Measurements from ENCODE around the gene METTL1. TPM values are rescaled to one million over a fixed set of nuclear protein-coding genes. Genes with fewer than 3 reads are reported as not detected.

Gene METTL1
- total RNA-seq, 1 donor from 2014 or later: 37.8 TPM

DNA sequence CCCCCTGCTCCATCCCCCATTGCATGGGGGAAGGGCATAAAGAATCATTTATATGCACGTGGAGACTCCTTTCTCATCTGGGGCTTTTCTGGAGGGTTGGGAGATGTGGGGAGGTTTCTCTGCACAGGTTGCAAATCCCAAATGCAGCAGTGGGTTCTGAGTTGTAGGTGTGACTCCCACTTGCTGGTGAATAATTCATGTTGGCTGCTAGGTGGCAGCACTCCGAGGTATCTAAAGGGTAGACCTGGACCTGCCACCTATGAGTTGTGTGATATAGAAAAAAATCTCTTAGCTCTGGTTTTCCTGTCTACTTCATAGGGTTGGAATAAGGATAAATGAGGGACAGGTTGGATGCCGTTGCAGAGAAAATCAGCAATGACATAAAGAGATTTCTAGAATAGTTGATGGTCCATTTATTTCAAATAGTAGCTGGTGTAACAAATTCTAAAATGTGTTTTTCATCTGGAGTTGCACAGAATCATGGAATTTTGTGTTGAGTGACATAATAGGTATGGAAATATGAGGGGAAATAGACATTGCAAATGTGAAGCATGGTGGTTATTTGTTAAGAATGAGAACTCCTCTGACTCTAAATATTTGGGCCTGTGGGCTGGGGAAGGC is 12.4 kb downstream of the METTL1 start:
- TF ChIP-seq, protein P1, sequence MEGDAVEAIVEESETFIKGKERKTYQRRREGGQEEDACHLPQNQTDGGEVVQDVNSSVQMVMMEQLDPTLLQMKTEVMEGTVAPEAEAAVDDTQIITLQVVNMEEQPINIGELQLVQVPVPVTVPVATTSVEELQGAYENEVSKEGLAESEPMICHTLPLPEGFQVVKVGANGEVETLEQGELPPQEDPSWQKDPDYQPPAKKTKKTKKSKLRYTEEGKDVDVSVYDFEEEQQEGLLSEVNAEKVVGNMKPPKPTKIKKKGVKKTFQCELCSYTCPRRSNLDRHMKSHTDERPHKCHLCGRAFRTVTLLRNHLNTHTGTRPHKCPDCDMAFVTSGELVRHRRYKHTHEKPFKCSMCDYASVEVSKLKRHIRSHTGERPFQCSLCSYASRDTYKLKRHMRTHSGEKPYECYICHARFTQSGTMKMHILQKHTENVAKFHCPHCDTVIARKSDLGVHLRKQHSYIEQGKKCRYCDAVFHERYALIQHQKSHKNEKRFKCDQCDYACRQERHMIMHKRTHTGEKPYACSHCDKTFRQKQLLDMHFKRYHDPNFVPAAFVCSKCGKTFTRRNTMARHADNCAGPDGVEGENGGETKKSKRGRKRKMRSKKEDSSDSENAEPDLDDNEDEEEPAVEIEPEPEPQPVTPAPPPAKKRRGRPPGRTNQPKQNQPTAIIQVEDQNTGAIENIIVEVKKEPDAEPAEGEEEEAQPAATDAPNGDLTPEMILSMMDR (conservative IDR thresholded peaks at IDR 0.05): peak; percentile 59
- H3K4me3 Mint-ChIP-seq: peak overlapping the region; percentile 82
- no peak overlapping the region for H3K27ac Mint-ChIP-seq (ENCODE audit: unreplicated experiment)
- H3K36me3 Mint-ChIP-seq (ENCODE audit: low read depth): peaks cover 2% of the 10 kb centered on the region
- H3K27me3 Mint-ChIP-seq (ENCODE audit: low read depth): peaks cover 73% of the 10 kb centered on the region
- no peaks in the 10 kb centered on the region for H3K9me3 Mint-ChIP-seq
- DNase-seq (ENCODE audit: low read depth, low spot score): no peak
- peaks cover 14% of the 10 kb centered on the region for H3K4me1 Mint-ChIP-seq

DNA sequence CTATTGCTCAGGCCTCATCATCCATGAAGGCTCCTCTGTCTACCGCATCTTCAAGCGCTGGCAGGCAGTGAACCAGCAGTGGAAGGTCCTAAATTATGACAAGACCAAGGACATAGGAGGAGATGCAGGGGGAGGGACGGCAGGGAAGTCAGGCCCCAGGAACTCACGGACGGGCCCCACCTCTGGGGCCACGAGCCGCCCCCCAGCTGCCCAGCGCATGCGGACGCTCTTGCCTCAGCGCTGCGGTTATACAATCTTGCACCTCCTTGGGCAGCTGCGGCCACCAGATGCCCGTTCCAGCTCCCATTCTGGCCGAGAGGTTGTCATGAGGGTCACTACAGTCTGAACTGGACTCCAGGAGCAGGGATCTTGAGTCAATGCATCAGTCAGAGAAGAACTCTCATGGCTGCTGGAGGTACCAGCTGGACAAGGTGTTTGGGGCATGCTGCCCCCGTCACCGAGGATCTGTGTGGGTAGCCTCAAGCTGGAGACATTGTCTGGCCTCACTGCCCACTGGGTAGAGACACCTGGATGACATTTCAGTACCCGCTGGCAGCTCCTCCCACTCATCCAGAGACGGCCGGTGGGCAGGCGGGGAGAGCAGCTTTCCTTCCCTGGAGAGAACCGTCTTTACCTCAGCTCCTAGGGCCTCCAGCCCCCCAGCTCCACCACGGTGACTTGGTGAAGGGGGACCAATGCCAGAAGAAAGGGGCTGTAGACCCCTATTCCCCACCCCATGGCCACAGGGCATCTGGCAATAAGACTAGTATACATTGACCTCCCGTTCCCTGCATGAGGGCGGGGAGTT is 13.1 kb downstream of the METTL1 start:
- Mint-ChIP-seq H3K27ac (ENCODE audit: unreplicated experiment) (no peak overlapping the region), H3K4me3 (peak overlapping the region; percentile 82)
- TF ChIP-seq, protein P1 (conservative IDR thresholded peaks at IDR 0.05): no peak

DNA sequence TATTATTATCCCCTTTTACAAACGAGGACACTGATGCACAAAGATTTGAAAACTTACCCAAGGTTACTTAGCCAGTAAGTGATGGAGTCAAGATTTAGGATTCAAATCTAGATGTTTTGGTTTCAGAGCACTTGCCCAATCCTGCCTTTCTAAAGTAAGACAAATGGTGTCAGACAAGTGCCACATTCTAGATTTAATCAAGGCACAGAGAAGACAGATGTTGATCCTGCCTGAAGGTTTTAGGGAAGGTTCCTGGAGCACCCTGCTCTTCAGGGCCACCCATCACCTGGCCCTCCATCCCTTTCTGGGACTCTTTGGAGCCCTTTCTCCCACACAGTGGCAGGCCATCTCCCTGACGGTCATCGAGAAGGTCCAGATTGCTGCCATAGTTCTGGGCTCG is 14.1 kb downstream of the METTL1 start:
- TF ChIP-seq, protein P1 (conservative IDR thresholded peaks at IDR 0.05): no peak
- Mint-ChIP-seq H3K9me3 (no peaks in the 10 kb centered on the region), H3K36me3 (ENCODE audit: low read depth) (peaks cover 2% of the 10 kb centered on the region), H3K27me3 (ENCODE audit: low read depth) (peaks cover 71% of the 10 kb centered on the region), H3K4me1 (peaks cover 26% of the 10 kb centered on the region), H3K4me3 (peak overlapping the region; percentile 64), H3K27ac (ENCODE audit: unreplicated experiment) (no peak overlapping the region)
- DNase-seq (ENCODE audit: low read depth, low spot score): no peak

More for the DNA sequence above, 13.1 kb downstream of the METTL1 start:
- Mint-ChIP-seq H3K36me3 (ENCODE audit: low read depth) (peaks cover 2% of the 10 kb centered on the region), H3K9me3 (no peaks in the 10 kb centered on the region), H3K4me1 (peaks cover 18% of the 10 kb centered on the region), H3K27me3 (ENCODE audit: low read depth) (peaks cover 73% of the 10 kb centered on the region)
- DNase-seq (ENCODE audit: low read depth, low spot score): no peak

DNA sequence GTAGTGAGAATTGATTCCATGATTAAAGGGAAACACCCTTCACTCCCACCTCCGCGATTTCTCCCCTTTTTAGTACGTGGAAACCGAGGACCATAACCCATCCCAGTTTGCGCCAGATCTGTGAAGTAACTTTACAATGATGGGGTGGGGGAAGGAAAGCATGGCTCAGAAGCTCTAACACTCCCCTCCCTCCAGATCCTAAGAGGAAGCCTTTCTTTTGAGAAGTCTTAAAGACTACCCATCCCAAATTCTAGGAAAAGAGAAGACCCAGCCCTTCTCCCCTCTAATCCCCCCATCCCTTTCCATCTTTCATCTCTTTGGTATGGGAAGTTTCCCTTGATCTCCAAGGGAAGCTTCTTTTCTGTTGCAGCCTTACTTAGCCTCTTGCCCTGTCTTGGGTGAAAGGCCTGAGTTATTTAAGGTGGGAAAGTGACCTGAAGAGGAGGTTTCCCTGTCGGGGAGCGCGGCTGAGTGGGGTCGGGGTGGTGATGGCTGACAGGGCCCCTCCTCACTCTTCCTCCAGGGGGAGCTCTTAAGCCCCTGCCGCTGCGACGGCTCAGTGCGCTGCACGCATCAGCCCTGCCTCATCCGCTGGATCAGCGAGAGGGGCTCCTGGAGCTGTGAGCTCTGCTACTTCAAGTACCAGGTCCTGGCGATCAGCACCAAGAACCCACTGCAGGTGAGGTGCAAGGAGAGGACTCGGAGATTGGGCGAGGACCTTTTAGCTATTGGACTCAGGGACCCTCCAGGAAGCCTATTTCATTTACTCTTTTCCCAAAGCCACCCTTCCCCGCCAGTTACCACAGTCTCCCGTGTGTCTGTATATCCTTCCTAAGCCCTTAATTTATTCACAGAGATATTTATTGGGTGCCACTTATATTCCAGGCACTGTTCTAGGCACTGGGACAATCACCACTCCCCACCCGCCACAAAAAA is 15.2 kb downstream of the METTL1 start:
- DNase-seq (ENCODE audit: low read depth, low spot score): peak; percentile 62
- Mint-ChIP-seq H3K36me3 (ENCODE audit: low read depth) (peaks cover 5% of the 10 kb centered on the region), H3K4me1 (peaks cover 37% of the 10 kb centered on the region), H3K9me3 (no peaks in the 10 kb centered on the region), H3K27ac (ENCODE audit: unreplicated experiment) (no peak overlapping the region), H3K4me3 (peak overlapping the region; percentile 89), H3K27me3 (ENCODE audit: low read depth) (peaks cover 69% of the 10 kb centered on the region)
- TF ChIP-seq, protein P1 (conservative IDR thresholded peaks at IDR 0.05): peak; percentile 76
